GM12874 (cell line): ENCODE measurements around the gene ABT1.

Experiments
- TF ChIP-seq, protein P1 (sequence below): IDR thresholded peaks from 2 replicates; pipeline ENCODE4 v1.5.1; 2011; ENCODE audit warnings: low read depth, mild to moderate bottlenecking, control low read depth, low read length, moderate library complexity; ENCODE audit not compliant: insufficient read depth

Gene ABT1

DNA sequence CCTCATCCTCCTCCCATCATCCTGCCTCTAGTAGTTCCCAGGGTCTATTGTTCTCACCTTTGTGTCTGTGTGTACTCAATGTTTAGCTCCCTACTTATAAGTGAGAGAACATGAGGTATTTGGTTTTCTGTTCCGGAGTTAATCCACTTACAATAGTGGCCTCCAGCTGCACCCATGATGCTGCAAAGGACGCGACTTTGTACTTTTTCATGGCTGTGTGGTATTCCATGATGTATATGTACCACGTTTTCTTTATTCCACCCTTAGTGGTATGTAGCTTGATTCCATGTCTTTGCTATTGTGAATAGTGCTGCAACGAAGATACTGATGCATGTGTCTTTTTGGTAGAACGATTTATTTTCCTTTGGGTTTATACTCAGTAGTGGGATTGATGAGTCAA, 18.5 kb upstream of the ABT1 start:
- TF ChIP-seq, protein P1, sequence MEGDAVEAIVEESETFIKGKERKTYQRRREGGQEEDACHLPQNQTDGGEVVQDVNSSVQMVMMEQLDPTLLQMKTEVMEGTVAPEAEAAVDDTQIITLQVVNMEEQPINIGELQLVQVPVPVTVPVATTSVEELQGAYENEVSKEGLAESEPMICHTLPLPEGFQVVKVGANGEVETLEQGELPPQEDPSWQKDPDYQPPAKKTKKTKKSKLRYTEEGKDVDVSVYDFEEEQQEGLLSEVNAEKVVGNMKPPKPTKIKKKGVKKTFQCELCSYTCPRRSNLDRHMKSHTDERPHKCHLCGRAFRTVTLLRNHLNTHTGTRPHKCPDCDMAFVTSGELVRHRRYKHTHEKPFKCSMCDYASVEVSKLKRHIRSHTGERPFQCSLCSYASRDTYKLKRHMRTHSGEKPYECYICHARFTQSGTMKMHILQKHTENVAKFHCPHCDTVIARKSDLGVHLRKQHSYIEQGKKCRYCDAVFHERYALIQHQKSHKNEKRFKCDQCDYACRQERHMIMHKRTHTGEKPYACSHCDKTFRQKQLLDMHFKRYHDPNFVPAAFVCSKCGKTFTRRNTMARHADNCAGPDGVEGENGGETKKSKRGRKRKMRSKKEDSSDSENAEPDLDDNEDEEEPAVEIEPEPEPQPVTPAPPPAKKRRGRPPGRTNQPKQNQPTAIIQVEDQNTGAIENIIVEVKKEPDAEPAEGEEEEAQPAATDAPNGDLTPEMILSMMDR = no peak

DNA sequence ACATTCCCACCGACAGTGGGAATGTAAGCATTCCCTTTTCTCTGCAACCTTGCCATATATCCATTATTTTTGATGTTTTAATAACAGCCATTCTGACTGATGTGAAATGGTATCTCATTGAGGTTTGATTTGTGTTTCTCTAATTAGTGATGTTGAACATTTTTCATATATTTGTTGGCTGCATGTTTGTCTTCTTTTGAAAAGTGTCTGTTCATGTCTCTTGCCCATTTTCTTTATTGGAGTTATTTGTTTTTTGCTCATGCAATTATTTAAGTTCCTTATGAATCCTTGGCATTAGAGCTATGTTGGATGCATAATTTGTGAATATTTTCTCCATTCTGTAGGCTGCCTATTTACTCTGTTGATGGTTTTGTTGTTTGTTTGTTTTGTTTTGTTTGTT, 18.0 kb upstream of the ABT1 start:
- TF ChIP-seq, protein P1 = no peak

GRCh38 chr6:26581164-26581915, 15.4 kb upstream of the ABT1 start:
- TF ChIP-seq, protein P1 = no peak

- TF ChIP-seq, protein P1 = no peak
Observed at GRCh38 chr6:26588965-26589364, 7.8 kb upstream of the ABT1 start.

DNA sequence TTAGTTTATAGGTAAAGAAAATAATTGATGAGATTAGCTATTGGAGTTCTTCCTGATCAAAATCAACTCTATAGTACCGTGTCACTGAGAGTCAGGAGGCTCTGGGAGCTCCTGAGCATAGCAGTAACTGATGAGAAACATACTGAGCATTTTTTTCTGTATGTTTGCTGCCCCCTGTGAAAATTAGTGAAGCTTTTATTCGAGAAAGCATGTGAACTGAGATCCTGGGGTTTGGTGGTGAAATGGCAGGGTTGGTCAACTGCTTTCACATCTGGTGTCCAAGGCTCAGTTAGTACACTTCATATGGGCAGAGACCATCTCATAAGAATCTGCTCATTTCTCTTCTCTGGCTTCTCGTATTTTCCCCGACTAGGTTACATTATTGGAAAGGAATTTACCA, 4.1 kb upstream of the ABT1 start:
- TF ChIP-seq, protein P1 = no peak

- TF ChIP-seq, protein P1 = no peak
Observed at GRCh38 chr6:26593278-26594130, 3.2 kb upstream of the ABT1 start.

DNA sequence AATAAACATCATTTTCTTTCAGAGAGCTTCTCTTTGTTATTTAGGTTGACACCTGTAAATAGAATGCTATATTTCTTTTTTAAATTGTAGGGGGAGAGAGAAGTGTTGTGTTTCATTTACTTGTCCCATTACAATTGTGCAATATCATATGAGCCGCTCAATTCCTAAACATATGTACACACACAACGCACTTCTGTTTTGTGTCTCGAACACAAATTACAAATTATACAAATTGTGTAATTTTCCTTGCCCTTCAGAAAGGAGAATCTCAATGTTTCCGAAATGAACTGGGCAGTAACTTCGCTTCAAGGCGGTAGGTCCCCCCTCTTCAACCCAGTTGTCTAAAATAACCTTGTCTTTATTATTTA, 2.6 kb upstream of the ABT1 start:
- TF ChIP-seq, protein P1 = no peak
